RWPE1 (cell line): ENCODE results near the gene BICC1.
A peak's percentile ranks its signal among the peaks of the same experiment; 100 is the strongest.
"Not testable (repeated sequence)": the region's sequence is repeated elsewhere in the genome, so short reads cannot be mapped to it uniquely, and the experiment has no call there.

Experiments used
- CTCF ChIA-PET: fragments of 350-600 bp; sonication (Branson Sonifier 250); formaldehyde crosslinking; extraction: SDS; loops from one replicate; lab custom pipeline; 2021; lab: Yijun Ruan, JAX
- POLR2A ChIA-PET: fragments of 400-600 bp; formaldehyde crosslinking; extraction: SDS; loops from one replicate; lab custom pipeline; 2020; ENCODE audit warnings: antibody characterized with exemption; ENCODE audit not compliant: low non-redundant PET; lab: Yijun Ruan, JAX
- DNase-seq: peaks from one replicate; pipeline ENCODE4 v3.0.0; 2012; ENCODE audit warnings: low spot score
- H3K27ac ChIP-seq: fragments of 450-650 bp; 2 replicates; pipeline ENCODE4 v1.5.1; 2017
- TF ChIP-seq, protein P1 (sequence below): fragments of 450-650 bp; conservative IDR thresholded peaks from 2 replicates; pipeline ENCODE4 v1.5.1; 2017; ENCODE audit warnings: low read depth, mild to moderate bottlenecking

The BICC1 gene

DNA sequence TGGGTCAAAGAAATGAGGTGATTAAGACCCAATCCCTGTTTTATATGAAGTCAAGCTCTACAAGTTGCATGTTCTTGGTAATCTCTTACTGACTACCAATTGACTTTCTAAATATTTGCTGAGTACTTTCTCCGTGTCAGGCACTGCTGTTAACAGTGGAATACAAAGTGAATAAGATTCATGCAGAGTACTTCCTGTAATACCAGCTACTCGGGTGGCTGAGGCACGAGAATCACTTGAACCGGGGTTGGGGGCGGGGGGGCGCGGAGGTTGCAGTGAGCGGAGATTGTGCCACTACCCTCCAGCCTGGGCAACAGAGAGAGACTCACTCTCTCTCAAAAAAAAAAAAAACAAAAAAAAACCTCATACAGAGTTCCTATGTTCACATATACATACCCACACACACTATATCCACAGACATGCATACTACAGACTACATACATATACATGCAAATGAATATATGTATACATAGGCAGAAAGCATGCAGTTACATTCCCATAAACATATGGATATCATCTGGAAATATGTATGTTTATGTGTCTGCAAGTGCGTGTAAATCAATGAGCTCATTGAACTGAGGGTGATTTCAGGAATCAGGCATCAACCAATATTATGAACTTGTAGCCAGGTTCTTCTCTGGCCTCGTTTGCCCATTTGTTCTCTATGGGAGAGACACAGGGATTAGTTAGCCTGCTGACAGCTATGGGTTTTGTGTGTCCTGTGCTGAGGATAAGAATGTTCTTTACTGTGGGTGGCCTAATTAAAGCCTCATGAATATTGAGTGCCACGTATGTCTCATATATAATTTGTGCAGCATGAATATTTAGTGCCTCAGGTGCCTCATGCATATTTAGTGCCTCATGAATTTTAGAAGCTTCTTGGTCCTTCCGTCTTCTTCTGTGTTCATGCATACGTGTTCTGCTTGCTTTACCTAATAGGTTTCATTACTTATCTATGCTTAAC is 73.9 kb downstream of the BICC1 start:
- no peak overlapping the region for H3K27ac ChIP-seq
- no peak for DNase-seq
- TF ChIP-seq, protein P1, sequence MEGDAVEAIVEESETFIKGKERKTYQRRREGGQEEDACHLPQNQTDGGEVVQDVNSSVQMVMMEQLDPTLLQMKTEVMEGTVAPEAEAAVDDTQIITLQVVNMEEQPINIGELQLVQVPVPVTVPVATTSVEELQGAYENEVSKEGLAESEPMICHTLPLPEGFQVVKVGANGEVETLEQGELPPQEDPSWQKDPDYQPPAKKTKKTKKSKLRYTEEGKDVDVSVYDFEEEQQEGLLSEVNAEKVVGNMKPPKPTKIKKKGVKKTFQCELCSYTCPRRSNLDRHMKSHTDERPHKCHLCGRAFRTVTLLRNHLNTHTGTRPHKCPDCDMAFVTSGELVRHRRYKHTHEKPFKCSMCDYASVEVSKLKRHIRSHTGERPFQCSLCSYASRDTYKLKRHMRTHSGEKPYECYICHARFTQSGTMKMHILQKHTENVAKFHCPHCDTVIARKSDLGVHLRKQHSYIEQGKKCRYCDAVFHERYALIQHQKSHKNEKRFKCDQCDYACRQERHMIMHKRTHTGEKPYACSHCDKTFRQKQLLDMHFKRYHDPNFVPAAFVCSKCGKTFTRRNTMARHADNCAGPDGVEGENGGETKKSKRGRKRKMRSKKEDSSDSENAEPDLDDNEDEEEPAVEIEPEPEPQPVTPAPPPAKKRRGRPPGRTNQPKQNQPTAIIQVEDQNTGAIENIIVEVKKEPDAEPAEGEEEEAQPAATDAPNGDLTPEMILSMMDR, result no peak
- ChIA-PET POLR2A (no interaction called here), CTCF (no interaction called here)

DNA sequence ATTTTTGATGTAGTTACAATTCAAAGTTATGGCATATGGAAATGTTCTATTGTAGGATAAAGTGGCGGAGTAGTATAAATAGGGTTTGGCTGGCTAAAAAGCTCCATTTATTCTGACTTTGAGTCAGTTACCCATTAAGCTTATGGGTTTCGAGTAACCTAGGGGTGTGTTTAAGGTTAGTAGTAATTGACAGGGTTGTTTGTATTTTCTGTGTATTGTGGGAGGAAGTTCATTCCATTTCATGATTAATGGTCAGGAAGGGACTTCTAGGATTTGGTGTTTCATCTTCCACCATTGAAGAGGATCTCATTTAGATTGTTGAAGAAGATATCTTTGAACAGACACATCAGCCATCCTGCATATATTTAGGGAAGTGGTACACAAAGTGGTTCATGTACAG is 75.0 kb downstream of the BICC1 start:
- TF ChIP-seq, protein P1, result no peak
- no peak overlapping the region for H3K27ac ChIP-seq
- CTCF ChIA-PET, result interaction anchor here (0.6 kb wide), 1 partner anchor 55 kb away, joined by 4 read pairs; no protein-coding TSS in a partner anchor
- POLR2A ChIA-PET, result no interaction called here
- no peak for DNase-seq

DNA sequence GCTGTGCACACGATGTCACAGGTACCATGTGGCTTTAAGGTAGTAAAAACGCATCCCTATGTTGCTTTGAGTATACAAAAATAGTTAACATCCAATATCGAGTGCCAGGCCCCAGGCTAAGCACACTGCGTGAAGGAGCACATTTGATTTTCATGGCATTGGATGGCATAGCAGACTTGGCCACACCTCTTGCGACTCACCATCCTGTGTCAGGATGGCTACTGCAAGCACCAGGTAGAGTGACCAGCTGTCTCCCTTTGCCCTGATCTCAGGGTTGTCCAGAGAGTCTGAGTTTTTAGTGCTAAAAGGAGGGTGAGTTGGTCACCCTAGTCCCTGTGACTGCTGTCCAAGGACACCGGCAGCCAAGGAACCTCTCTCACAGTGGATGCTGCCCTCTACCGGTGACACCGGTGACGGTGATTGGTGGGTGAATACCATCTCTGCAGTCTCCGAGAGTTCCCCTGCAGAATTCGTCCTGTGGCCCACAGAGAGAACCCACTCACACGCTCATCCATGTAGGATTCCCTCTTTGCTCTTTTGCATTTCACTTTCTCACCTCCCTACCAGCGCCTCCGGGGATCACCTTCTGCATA is 76.1 kb downstream of the BICC1 start:
- TF ChIP-seq, protein P1, result no peak
- ChIA-PET POLR2A (no interaction called here), CTCF (no interaction called here)
- H3K27ac ChIP-seq, result no peak overlapping the region; the same call in 1 of the 2 replicates
- peak; percentile 40 for DNase-seq

DNA sequence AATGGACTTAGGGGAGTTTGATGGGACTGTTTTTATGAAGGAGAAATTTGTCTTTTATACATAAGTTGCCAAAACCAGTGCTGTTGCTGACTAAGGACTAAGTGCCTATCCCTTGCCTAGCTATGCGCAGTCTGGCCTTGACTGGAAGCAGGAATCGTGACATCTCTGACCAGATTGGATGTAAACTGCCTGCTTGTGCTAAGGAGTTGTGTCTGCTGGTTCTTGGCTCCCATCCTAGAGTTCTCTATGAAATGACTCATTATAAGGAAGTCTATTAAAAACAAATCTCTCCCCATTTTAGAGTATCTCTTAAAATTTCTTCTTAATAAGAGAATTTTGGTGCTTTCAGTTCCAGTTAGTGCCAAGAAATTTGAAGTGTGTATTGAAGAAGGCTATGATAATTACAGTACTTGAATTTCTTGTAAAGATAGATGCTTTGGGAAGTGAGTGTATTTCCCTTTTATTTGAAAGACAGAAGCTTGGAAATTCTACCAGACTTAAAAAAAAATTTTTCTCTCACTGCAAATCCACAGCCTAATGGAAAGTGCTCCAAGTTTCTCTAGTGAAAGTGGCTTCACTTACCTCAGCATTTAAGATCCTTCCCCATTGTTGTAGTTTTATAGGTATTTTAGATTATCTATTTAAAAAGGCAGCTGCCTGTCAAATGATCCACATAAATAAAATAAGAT is 77.6 kb downstream of the BICC1 start:
- TF ChIP-seq, protein P1, result no peak
- POLR2A ChIA-PET, result no interaction called here
- DNase-seq, result peak; percentile 51
- CTCF ChIA-PET, result interaction anchor here (0.6 kb wide), 1 partner anchor 790 kb away, joined by 3 read pairs; no protein-coding TSS in a partner anchor
- no peak overlapping the region for H3K27ac ChIP-seq

DNA sequence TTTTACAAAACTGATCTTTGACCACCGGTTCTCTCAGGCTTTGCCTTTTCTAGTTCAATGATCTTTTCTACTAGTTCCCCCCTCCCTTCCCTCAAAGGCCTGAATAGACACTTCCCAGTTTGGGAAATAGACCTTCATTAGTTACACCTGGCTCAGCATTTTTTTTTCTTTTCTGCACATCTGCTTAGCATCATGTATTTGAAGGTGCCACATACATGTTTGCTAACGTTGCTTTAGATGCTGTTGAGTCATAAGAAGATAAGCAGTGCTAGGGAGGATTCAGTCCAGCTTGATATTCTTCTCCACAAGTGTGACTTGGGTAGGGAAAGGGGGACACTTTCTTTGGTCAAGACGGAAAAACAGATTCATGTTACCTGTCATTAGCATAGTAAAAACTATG is 78.3 kb downstream of the BICC1 start:
- H3K27ac ChIP-seq, result no peak overlapping the region
- ChIA-PET CTCF (interaction anchor here (0.6 kb wide), 1 partner anchor 789 kb away, joined by 3 read pairs; no protein-coding TSS in a partner anchor), POLR2A (no interaction called here)
- DNase-seq, result no peak
- TF ChIP-seq, protein P1, result no peak

DNA sequence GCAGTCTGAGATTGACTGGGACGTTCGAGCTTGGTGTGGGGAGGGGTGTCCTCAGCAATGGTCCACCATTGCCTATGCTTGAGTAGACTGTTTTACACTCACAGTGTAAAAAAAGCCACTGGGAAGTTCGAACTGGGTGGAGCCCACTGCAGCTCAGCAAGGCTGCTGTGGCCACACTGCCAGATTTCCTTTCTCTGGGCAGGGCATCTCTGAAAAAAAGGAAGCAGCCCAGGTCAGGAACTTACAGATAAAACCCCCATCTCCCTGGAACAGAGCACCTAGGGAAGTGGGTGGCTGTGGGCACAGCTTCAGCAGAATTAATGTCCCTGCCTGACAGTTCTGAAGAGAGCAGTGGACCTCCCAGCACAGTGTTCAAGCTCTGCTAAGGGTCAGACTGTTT is 80.3 kb downstream of the BICC1 start:
- TF ChIP-seq, protein P1, result no peak
- ChIA-PET POLR2A (no interaction called here), CTCF (no interaction called here)
- DNase-seq, result no peak
- no peak overlapping the region for H3K27ac ChIP-seq

DNA sequence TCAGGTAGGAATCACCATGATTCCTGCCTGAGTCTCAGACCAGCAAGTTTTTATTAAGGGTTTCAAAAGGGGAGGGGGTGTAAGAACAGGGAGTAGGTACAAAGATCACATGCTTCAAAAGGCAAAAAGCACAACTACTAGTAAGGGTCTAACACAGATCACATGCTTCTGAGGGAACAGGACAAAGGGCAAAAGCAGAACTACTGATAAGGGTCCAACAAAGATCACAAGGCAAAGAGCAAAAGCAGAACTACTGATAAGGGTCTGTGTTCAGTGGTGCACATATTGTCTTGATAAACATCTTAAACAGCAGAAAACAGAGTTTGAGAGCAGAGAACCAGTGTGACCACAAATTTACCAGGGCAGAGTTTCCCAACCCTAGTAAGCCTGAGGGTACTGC is 84.5 kb downstream of the BICC1 start:
- H3K27ac ChIP-seq, CTCF ChIA-PET, DNase-seq, POLR2A ChIA-PET: not testable (repeated sequence)
